Measurements from ENCODE around the gene CD207.

The CD207 gene

GRCh38 chr2:70784320-70784719, 51.3 kb downstream of the CD207 start:
- Histone ChIP-seq H3K27me3 (ENCODE audit: insufficient read depth, low read depth) (no peaks in the 10 kb centered on the region; the same call in 1 of the 2 replicates), H3K4me3 (IDR thresholded peaks at IDR 0.05; ENCODE audit: insufficient read depth, low read depth, low read length) (no peak overlapping the region), H3K79me2 (ENCODE audit: insufficient read depth, low read depth) (no peaks in the 10 kb centered on the region), H2AFZ (ENCODE audit: low read depth) (no peak overlapping the region), H3K4me2 (no peak overlapping the region), H3K9ac (no peak overlapping the region), H3K36me3 (ENCODE audit: insufficient read depth) (no peaks in the 10 kb centered on the region), H3K4me1 (ENCODE audit: low read depth, poor library complexity, severe bottlenecking) (peaks cover 15% of the 10 kb centered on the region), H4K20me1 (ENCODE audit: insufficient read depth) (no peaks in the 10 kb centered on the region), H3K27ac (no peak overlapping the region)
- TF ChIP-seq CTCF (conservative IDR thresholded peaks at IDR 0.05; ENCODE audit: low read depth, low read length), result no peak
